Lower leg skin (tissue), 3 donors: ENCODE data around the gene RNF145.

Source experiments
- POLR2A ChIP-seq, 2 donors: fragments of 450-650 bp; IDR thresholded peaks; one replicate each; pipeline ENCODE4 v1.6.1; 2016 to 2017; ENCODE audit warnings: antibody characterized with exemption in 2 of 2, mild to moderate bottlenecking in 1 of 2, moderate library complexity in 1 of 2
- TF ChIP-seq, protein P1 (sequence below), 3 donors: fragments of 450-650 bp; IDR thresholded peaks; one replicate each; pipeline ENCODE4 v1.5.1; 2016; ENCODE audit warnings: antibody characterized with exemption in 3 of 3, mild to moderate bottlenecking in 3 of 3, moderate library complexity in 2 of 3

DNA sequence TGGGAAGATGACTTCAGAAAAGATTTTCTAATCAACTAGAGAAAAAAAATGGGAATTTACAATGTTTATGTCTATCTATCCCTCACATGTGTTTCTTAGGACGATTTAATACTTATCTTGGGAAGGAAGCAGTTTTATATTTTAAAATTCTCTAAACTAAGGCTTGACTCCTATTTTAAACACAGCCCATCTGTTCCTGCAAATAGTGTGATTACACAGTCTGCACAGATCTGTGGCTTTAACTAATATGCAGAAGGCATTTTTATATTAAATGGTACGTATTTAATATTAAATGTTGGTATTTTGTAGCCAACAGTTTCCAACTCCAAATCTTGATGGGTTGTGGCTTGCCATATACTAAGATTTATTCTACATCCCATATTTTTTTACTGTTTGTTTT lies 56.5 kb downstream of the RNF145 start:
- TF ChIP-seq, protein P1, sequence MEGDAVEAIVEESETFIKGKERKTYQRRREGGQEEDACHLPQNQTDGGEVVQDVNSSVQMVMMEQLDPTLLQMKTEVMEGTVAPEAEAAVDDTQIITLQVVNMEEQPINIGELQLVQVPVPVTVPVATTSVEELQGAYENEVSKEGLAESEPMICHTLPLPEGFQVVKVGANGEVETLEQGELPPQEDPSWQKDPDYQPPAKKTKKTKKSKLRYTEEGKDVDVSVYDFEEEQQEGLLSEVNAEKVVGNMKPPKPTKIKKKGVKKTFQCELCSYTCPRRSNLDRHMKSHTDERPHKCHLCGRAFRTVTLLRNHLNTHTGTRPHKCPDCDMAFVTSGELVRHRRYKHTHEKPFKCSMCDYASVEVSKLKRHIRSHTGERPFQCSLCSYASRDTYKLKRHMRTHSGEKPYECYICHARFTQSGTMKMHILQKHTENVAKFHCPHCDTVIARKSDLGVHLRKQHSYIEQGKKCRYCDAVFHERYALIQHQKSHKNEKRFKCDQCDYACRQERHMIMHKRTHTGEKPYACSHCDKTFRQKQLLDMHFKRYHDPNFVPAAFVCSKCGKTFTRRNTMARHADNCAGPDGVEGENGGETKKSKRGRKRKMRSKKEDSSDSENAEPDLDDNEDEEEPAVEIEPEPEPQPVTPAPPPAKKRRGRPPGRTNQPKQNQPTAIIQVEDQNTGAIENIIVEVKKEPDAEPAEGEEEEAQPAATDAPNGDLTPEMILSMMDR (IDR thresholded peaks at IDR 0.05), result no peak
- TF ChIP-seq POLR2A (IDR thresholded peaks at IDR 0.05), result no peak
